NCI-H1436 treated with DMSO at 0.1 percent for 48 hours (cell line): ENCODE results near the gene ZSWIM6.
"Not testable (repeated sequence)": the region's sequence is repeated elsewhere in the genome, so short reads cannot be mapped to it uniquely, and the experiment has no call there.

Source experiments
- DNase-seq: peaks from one replicate; lab custom pipeline; 2025; lab: John Stamatoyannopoulos, UW

ZSWIM6 gene

GRCh38 chr5:61363401-61364114 is 31.5 kb downstream of the ZSWIM6 start:
- DNase-seq = no peak

DNA sequence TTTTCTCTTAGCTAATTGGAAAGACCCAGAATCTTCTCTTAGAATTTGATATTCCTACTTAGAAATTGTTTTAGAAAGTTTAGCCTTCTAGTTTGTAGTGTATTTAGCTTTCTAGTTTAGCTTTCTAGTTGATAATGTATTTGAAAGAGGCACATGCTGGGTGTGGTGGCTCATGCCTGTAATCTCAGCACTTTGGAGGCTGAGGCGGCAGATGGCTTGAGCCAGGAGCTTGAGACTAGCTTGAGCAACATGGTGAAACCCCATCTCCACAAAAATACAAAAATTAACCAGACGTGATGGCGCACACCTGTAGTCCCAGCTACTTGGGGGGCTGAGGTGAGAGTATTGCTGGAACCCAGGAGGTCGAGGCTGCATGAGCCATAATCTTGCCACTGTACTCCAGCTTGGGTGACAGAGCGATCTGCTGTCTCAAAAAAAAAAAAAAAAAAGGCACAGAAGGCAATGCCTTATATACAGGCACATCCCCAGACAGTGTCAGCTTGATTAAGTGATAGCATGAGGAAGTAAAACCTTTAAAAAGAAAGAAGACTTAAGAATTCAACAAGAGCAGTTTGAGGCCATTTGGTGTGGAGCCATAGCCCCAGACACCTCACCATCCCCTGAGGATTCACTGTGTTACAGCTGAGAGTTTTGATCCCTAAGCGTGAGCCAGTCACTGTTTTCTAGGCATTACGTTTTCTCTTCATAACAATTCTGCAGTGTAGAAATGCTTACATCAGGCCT is 34.6 kb downstream of the ZSWIM6 start:
- DNase-seq = no peak

GRCh38 chr5:61370506-61370905 is 38.4 kb downstream of the ZSWIM6 start:
- DNase-seq = no peak

DNA sequence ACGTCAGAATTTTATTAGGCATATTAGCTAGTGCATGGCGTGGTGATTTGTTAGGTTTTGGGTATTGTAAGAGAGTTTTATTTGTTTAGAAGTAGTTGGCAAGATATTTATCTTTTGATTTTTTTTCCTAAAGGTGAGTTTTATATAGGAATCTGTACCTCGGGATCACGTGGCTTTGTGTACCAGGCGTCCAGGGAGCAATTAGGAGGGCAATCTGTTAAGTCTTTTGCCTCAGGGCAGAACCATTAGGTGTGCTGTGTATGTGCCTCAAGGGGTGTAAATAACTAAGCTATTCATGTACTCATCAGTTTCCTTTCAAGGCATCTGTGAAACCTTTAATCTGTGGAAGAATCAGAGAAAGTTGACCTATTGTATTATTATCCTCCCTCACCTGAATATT is 39.4 kb downstream of the ZSWIM6 start:
- DNase-seq = no peak

GRCh38 chr5:61379677-61380076 is 47.6 kb downstream of the ZSWIM6 start:
- DNase-seq = no peak

- no peak for DNase-seq
These were observed 49.9 kb downstream of the ZSWIM6 start for GRCh38 chr5:61381968-61382367.

DNA sequence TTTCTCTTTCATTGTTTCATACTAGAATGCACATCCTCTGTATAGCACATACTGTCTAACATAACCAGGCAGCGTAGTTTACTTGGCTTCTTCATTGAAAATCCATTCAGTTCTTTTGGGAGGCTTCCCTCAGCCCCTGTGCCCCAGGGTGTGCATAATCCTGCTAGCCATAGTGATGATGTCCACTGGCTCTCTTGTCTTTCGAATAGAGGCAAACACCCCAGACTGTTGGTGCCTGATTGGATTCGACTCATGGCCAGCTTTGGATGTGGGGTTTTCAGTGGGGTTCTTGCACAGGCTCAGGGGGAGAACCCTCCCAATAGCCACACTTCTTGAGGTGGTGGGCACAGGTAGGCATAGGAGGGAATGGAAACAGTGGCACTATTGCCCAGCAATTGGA is 53.6 kb downstream of the ZSWIM6 start:
- DNase-seq = no peak

- DNase-seq = no peak
These were observed 54.2 kb downstream of the ZSWIM6 start for GRCh38 chr5:61386045-61386800.

GRCh38 chr5:61389609-61390008 is 57.6 kb downstream of the ZSWIM6 start:
- DNase-seq = no peak

DNA sequence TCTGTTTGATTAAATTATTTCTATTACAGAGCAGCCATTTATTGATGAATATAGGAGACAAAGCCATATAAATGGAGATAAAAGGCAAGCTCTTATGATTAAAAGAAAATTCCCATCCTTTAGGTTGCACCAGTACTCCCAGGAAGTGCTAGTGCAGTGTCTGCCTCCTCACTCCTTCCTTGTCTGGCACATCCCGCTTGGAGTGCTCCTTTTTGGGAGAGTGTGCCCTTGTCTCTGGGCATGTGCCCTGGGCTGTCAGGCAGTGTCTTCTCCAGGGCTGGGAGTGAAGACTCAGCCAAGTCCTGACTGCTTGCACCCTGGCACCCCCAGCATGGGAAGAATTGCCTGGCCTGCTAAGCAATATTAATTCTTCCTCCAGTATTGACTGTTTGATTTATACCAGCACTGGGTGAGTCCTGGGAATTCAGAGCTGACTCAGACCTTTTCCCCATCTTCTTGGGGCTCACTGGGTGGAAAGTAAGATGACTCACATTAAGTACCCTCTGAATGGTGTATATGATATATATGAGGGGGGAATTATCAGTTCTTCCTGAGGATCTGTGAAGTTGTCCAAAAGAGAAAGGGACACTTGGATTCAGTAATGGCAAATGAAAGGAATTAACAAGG is 62.1 kb downstream of the ZSWIM6 start:
- no peak for DNase-seq

DNA sequence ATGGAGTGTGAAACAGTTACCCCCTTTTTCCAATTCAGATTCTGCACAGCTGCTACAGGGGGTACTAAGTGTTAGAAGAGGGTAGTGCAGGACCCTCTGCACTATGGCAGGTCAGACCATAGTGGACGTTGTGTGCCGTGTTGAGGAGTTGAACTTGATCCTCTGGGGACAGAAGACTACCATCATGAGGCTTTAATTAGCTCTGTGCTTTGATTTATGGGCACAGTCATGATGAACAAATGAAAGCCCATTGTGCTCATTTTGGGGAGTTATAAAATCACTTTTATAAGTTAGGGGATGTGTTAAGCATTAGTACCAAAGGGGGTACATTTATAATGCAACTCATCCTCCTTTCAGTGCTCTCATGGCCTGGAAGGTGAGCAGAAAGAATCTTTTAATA is 62.7 kb downstream of the ZSWIM6 start:
- DNase-seq = no peak

- no peak for DNase-seq
These were observed 65.2 kb downstream of the ZSWIM6 start for GRCh38 chr5:61397238-61397637.

DNA sequence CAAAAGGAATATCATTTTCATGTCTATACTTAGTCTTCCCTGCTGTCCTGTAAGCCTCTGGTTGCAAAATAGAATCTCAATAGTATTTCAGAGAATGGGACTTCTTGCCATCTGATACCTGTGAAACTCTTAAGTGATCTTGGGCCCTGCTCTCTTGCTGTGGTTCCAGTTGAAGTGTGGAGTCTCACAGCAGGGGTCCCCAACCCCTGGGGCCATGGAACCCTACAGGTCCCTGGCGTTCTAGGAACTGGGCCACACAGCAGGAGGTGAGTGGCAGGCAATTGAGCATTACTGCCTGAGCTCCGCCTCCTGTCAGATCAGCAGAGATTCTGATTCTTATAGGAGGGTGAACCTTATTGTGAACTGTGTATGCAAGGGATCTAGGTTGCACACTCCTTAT is 65.9 kb downstream of the ZSWIM6 start:
- no peak for DNase-seq

DNA sequence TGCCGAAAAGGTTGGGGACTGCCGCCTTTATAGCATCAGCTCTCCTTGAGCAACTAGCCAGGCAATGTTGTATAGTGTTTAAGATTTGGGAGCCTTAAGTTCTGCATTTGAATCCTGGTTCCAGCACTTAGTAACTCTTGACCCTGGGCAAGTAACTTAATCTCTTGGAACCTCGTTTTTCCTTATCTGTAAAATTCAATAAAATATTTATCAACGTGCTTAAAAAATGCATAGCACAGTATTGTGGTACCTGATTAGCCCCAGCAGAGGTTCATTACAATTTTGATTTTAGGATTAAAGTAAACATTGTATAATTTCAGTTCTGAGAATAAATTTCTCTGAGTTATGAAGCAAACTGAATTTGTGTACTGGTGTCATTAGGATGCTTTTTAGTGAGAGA is 66.4 kb downstream of the ZSWIM6 start:
- no peak for DNase-seq

DNA sequence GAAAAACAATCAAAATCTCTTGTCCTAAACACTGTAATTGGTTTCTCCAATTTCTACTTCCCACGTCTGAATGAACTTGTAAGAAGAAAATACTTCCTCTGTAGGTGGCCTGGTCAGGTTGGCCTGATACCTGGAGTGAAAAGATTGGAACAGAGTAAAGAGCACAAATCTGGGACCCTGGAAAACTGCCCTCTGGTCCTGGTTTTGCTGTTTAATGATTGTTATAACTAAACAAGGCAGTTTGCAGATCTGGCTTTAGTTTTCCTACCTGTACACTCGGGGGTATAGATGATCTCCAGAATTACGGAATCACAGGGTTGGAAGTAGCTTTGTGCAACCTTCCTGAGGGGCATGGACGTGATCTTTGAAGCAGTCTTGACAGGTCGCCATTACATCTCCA is 67.6 kb downstream of the ZSWIM6 start:
- DNase-seq = no peak

DNA sequence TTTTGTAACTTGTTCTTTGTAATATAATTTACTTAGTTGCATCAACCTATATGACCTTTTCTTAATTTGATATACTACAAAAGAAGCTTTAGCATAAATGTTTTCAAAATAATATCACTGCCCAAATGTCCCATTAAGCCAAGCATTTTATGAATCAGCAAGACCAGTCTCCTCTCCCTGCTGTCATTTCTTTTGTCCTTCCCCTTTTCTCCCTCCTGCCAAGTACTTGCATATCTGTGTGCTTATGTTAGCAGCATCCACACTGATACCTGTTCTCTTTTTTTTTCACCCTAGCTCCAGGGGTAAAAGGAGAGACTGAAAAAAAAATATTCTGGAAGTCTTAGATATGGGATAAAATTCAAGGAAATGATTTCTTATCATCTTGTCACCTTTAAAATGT is 69.7 kb downstream of the ZSWIM6 start:
- DNase-seq = no peak

DNA sequence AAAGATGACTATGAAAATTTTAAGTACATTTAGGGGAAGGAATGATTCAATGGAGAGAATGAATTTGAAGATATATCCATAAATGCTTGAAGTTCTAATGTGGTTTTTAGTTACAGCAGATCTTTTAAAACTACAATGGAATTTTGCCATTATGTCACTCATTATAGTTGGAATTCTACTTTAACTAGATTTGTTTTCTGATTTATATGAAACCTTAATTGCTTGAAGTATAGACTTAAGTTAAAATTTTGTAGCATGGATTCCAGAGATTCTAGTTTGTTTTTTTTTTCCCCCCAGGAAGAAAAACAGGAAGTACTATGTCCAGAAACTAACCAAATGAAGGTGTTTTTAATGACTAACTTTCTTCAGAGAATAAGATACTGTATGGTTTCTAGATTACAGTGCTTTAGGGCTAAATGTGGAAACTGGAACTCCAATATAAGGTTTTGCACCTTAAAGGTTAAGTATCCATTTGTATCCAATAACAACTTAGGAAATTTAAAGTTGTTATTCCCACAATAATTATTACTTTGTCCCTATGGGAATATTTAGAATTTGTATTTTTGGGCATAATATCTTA is 70.3 kb downstream of the ZSWIM6 start:
- DNase-seq = no peak

DNA sequence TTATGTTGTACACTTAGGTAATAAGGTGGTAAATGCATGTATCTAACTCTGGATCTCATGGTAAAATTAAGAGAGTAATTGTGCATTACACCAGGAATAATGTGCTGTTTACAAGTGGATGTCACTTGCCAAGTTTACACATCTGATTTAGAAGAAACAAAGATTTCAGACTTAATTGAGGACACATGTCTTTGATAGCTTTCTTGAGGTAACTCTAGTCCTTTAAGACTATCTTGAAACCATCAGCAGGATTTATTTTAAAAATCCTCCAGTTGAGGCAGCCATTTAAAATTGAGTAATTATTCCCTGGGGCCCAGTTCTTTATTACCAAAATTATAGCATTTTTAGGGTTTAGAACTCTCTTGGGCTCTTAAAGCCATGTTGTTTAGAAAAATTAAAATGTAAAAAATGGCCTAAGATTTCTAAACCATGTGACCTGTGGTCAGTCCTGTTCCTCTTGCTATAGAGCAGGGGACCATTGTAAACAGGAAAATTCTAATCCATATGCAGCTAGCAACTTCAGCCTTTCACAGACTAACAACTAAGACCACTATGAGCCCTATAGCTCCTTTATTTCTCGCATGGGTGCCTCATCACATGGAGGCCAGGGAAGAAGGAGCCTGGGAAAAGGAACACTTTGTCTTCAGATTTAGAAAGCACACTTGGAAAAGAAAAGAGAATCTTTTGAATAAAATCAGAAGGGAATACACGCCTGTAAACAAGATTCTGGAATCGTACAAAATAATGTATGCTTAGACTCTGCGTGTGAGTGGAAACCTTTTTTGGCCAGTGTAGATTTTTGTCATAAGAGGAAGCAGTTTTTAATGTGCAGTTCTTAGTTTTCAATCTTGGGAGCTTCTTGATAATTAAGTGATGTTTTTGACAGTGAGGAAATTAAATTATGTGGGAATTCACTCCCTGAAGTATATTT is 71.2 kb downstream of the ZSWIM6 start:
- no peak for DNase-seq

GRCh38 chr5:61405511-61406295 is 73.6 kb downstream of the ZSWIM6 start:
- DNase-seq = no peak

DNA sequence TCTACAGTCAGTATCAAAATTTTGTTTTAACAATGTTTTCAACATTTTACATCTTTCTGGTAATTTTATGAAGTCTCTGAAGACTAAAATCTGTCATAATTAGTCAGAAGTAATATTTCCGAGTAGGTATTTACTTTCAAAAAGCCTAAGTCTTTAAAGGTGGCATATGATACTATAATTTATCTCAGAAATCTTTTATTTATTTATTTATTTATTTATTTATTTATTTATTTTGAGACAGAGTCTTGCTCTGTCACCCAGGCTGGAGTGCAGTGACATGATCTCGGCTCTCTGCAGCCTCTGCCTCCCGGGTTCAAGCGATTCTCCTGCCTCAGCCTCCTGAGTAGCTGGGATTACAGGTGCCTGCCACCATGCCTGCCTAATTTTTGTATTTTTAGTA is 74.4 kb downstream of the ZSWIM6 start:
- DNase-seq = not testable (repeated sequence)
